ENCODE results near the gene ATP9A.

DNA sequence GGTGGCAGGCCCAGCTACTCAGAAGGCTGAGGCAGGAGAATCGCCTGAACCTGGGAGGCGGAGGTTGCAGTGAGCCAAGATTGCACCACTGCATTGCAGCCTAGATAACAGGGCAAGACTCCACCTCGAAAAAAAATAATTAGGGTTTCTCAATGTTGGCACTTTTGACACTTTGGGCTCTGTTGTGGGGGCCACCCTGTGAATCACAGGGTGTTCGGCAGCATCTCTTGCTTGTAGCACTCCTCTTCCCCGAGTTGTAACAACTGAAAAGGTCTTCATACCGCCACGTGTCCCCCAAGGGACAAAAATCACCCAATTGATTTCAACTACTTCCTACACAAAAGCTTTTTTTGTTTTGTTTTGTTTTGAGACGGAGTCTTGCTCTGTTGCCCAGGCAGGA is 172.4 kb downstream of the ATP9A start:
- TF ChIP-seq, protein P1, sequence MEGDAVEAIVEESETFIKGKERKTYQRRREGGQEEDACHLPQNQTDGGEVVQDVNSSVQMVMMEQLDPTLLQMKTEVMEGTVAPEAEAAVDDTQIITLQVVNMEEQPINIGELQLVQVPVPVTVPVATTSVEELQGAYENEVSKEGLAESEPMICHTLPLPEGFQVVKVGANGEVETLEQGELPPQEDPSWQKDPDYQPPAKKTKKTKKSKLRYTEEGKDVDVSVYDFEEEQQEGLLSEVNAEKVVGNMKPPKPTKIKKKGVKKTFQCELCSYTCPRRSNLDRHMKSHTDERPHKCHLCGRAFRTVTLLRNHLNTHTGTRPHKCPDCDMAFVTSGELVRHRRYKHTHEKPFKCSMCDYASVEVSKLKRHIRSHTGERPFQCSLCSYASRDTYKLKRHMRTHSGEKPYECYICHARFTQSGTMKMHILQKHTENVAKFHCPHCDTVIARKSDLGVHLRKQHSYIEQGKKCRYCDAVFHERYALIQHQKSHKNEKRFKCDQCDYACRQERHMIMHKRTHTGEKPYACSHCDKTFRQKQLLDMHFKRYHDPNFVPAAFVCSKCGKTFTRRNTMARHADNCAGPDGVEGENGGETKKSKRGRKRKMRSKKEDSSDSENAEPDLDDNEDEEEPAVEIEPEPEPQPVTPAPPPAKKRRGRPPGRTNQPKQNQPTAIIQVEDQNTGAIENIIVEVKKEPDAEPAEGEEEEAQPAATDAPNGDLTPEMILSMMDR (IDR thresholded peaks at IDR 0.05) = no peak
- no peak for TF ChIP-seq POLR2A (IDR thresholded peaks at IDR 0.05)
